Activated CD8-positive, alpha-beta memory T cell treated with anti-CD3 and anti-CD28 coated beads for 36 hours (primary cell): ENCODE results near the gene OAS3. TPM values are rescaled to one million over a fixed set of nuclear protein-coding genes. Genes with fewer than 3 reads are reported as not detected.

Source experiments
- CTCF ChIA-PET: fragments of 350-600 bp; sonication (Branson Sonifier 250); formaldehyde crosslinking; loops from one replicate; lab custom pipeline; 2021; ENCODE audit warnings: antibody characterized with exemption; lab: Charles Lee
- POLR2A ChIA-PET: fragments of 350-600 bp; sonication (Branson Sonifier 250); formaldehyde crosslinking; loops from one replicate; lab custom pipeline; 2021; ENCODE audit warnings: antibody characterized with exemption; lab: Charles Lee
- total RNA-seq, 2 experiments: library from RNA; stranded (reverse); gene quantifications; one replicate each; pipeline ENCODE4 v1.2.3, GENCODE V29; 2021

OAS3 gene
- total RNA-seq, 2 experiments from 2014 or later, result 9.3 to 10.0 TPM

DNA sequence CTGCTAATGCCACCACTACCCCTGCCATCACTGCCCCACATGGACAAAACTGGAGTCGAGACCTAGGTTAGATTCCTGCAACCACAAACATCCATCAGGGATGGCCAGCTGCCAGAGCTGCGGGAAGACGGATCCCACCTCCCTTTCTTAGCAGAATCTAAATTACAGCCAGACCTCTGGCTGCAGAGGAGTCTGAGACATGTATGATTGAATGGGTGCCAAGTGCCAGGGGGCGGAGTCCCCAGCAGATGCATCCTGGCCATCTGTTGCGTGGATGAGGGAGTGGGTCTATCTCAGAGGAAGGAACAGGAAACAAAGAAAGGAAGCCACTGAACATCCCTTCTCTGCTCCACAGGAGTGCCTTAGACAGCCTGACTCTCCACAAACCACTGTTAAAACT is 33.0 kb downstream of the OAS3 start:
- ChIA-PET POLR2A (no interaction called here), CTCF (no interaction called here)

DNA sequence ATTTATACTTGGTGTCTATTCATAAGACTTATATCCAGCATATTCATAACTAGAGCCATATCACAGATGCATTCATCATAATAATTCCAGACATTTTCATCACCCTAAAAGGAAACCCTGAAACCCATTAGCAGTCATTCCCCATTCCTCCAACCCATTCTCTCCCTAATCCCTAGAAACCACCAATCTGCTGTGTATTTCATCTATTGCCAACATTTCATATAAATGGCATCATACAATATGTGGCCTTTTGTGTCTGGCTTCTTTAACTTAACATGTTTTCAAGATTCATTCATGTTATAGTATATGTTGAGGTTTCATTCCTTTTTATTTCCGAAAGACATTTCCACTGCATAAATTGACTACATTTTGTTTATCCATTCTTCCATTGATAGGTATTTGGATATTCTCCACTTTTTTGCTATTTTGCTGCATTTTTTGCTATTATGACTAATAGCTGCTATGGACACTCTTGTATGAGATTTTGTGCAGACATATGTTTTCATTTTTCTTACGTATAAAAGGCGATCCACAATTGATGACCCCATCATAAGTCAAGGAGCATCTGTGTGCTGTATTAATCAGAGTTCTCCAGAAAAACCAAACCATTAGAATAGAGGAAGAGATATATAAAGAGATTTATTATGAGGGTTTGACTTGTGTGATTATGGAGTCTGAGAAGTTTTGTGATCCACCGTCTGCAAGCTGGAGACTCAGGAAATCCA is 34.9 kb downstream of the OAS3 start:
- ChIA-PET CTCF (interaction anchor here (0.5 to 0.6 kb wide), 2 partner anchors 34 to 224 kb away, joined by 3 to 4 read pairs; no protein-coding TSS in a partner anchor), POLR2A (no interaction called here)

DNA sequence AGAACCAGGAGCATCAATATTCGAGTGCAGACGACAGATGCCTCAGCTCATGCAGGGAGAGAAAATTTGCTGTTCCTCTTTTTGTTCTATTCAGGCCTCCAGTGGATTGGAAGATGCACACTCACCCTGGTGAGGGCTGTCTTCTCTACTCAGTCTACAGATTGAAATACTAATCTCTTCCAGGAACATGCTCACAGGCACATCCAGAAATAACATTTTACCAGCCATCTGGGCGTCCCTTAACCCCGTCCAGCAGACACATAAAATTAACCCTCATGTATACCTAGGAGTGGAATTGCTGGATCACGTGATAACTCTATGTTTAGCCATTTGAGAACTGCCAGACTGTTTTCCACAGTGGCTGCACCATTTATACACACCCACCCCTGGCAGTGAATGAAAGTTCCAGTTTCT is 35.6 kb downstream of the OAS3 start:
- POLR2A ChIA-PET, result no interaction called here
- CTCF ChIA-PET, result no interaction called here

GRCh38 chr12:112974904-112975303 is 36.6 kb downstream of the OAS3 start:
- POLR2A ChIA-PET, result no interaction called here
- CTCF ChIA-PET, result interaction anchor here (0.7 kb wide), 1 partner anchor 134 kb away, joined by 5 read pairs; no protein-coding TSS in a partner anchor

GRCh38 chr12:112977139-112977538 is 38.9 kb downstream of the OAS3 start:
- CTCF ChIA-PET, result interaction anchor here (3.0 kb wide), 1 partner anchor 16 kb away, joined by 27 read pairs; no protein-coding TSS in a partner anchor
- POLR2A ChIA-PET, result no interaction called here

DNA sequence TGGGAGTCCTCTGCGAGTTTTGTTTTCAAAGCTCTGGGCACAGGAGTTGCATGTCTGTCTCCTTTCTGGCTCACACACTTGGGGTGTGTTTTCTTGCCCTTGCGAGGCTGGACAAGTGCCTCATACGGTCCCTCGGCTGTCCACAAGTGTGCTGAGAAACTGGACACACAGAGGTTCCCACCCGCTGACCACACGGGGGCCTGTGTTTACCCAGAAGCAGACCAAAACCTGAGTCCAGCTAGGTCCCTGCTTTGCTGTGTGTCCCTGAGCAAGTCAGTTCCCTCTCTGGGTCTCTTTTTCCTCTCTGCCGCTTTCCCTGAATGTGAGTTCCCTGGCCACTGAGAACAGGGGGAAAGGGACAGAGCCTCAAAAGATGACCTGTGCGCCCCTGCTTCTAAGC is 39.4 kb downstream of the OAS3 start:
- ChIA-PET CTCF (interaction anchor here (1.3 to 3.1 kb wide), 5 partner anchors 11 to 197 kb away, joined by 4 to 27 read pairs (median 7); partner anchors contain the start of gene OAS1), POLR2A (interaction anchor here (0.6 to 2.2 kb wide), 7 partner anchors 11 to 230 kb away, joined by 3 to 16 read pairs (median 7); partner anchors contain the start of genes DDX54, OAS3 and RITA1)

DNA sequence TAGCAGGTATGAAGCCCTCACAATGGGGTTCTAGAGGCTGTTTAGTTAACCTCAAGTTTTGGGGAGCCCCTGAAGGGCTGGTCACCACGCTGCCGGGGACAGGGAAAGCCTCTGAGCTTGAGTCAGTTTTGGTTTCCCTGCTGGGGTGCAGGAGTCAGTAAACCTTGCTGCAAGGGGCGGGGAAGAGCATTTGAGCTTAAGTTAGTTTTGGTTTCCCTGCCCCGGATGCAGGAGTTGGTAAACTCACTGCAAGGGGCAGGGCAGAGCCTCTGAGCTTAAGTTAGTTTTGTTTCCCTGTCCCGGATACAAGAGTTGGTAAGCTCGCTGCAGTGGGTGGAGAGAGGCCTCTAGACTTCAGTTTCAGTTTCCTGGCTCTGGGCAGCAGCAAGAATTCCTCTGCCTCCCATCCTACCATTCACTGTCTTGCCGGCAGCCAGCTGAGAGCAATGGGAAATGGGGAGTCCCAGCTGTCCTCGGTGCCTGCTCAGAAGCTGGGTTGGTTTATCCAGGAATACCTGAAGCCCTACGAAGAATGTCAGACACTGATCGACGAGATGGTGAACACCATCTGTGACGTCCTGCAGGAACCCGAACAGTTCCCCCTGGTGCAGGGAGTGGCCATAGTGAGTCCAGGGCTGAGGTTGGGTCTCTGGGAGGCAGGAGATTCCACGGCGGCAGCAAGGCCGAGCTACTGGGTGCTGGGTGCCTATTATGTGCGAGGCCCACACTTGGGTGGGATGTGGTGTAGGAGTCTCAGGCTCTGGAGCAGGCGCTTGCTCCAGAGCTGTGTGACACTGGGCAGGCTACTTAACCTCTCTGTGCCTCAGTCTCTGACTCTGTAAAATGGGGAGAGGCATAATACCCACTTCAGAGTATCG is 40.1 kb downstream of the OAS3 start, which contains the start of gene OAS2:
Gene OAS2 (plus strand): TSS at position 357 of the 878 bp plus-strand sequence. CDS start 90 bp downstream, at position 447.
- ChIA-PET POLR2A (interaction anchor here (0.6 to 2.2 kb wide), 8 partner anchors 10 to 230 kb away, joined by 3 to 16 read pairs (median 6); partner anchors contain the start of genes DDX54, OAS1, OAS3 and RITA1), CTCF (interaction anchor here (0.5 to 3.1 kb wide), 8 partner anchors 10 to 379 kb away, joined by 3 to 27 read pairs (median 4); partner anchors contain the start of gene OAS1)

- POLR2A ChIA-PET, result interaction anchor here (1.2 to 2.2 kb wide), 4 partner anchors 9 to 207 kb away, joined by 4 to 16 read pairs (median 6); partner anchors contain the start of genes DDX54, OAS1, OAS3 and RITA1
- CTCF ChIA-PET, result interaction anchor here (0.5 to 3.1 kb wide), 7 partner anchors 9 to 379 kb away, joined by 3 to 27 read pairs (median 4); partner anchors contain the start of gene OAS1
Observed at GRCh38 chr12:112979041-112979680, 40.9 kb downstream of the OAS3 start.

DNA sequence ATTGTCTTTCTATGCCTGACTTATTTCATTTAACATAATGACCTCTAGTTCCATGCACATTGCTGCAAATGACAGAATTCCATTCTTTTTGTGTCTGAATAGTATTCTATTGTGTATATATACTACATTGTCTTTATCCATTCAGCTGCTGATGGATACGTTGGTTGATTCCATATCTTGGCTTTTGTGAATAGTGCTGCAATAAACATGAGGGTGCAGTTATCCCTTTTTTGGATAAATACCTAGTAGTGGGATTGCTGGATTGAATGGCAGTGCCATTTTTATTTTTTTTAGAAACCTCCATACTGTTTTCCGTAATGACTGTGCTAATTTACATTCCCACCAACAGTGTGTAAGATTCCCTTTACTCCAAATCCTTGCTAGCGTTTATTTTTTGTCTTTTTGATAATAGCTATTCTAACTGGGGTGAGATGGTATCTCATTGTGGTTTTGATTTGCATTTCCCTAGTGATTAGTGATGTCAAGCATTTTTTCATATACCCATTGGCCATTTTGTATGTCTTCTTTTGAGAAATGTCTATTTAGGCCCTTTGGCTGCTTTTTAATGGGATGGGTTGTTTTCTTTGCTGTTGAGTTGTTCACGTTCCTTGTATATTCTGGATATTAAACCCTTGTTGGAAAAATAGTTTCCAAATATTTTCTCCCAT is 42.4 kb downstream of the OAS3 start:
- ChIA-PET POLR2A (no interaction called here), CTCF (interaction anchor here (3.1 kb wide), 1 partner anchor 8 kb away, joined by 18 read pairs; no protein-coding TSS in a partner anchor)

DNA sequence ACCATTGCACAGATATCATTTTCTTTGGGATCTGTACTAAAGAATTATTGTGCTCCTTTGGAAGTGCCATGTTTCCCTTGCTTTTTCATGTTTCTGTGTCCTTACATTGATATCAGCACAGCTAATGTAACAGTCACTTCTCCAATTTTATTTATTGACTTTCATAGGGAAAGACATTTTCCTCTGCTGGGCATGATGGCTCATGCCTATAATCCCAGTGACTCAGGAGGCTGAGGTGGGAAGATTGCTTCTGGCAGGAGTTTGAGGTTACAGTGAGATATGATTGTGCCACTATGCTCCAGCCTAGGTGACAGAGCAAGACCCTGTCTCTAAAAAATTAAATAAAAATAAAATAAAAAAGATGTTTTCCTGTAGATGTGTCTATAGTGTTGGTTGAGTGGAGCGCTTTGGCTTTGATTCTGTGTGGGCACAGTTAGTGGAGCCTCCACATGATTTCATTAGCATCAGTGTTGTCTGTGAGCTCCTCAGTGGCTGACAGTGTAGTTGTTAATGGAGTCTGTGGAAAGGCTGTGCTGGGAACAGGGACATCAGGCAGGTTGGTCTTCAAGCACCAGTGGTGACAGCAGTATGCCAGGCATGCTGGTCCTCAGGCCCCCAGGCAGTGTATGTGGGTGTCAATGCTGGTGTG is 47.5 kb downstream of the OAS3 start:
- POLR2A ChIA-PET, result no interaction called here
- CTCF ChIA-PET, result no interaction called here

DNA sequence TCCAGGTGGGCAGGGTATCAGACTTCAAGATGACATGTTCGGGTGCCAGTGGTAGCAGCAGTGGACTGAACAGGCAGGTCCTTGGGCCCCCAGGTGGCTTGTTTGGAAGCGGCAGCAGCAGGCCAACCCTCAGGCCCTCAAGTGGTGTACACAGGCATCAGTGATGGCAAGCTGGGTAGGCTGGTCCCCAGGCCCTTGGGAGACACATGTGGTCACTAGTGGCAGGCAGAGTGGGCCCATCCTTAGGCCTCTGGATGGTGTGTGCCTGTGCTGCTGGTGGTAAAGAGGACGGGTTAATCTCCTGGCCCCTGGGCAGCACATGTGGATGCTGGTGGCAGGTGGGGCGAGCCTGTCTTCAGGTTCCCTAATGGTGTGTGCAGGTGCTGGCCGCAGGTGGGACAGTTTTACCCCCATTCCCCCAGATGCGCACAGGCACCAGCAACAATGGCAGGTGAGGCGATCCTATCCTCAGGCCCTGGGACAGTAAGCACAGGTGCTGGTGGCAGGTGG is 48.1 kb downstream of the OAS3 start:
- CTCF ChIA-PET, result interaction anchor here (0.6 kb wide), 1 partner anchor 187 kb away, joined by 3 read pairs; no protein-coding TSS in a partner anchor
- POLR2A ChIA-PET, result no interaction called here

DNA sequence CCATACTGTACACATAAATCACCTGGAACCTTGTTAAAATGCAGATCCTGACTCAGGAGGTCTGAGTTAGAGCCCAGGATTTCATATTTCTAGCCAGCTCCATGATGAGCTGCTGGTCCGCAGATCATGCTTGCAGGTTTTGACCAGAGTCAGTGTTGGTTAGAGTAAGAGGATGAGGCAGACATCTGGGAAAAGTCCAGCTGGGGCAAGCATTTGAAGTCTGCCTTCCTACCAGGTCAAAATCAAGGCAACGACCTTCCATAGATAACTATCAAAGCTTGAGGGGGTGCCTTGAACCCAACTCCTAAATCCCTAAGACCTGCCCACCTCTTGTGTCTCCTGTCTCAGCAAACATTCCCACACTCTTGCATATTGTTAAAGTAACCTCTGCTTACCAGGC is 49.3 kb downstream of the OAS3 start:
- POLR2A ChIA-PET, result interaction anchor here (2.6 kb wide), 1 partner anchor 9 kb away, joined by 16 read pairs; the partner anchor contains the start of gene OAS2
- CTCF ChIA-PET, result interaction anchor here (2.8 kb wide), 1 partner anchor 9 kb away, joined by 18 read pairs; the partner anchor contains the start of gene OAS2

- ChIA-PET POLR2A (interaction anchor here (2.6 kb wide), 1 partner anchor 10 kb away, joined by 16 read pairs; the partner anchor contains the start of gene OAS2), CTCF (interaction anchor here (2.8 kb wide), 1 partner anchor 9 kb away, joined by 18 read pairs; the partner anchor contains the start of gene OAS2)
Observed at GRCh38 chr12:112988224-112988623, 50.0 kb downstream of the OAS3 start.

- POLR2A ChIA-PET, result interaction anchor here (2.6 kb wide), 1 partner anchor 10 kb away, joined by 16 read pairs; the partner anchor contains the start of gene OAS2
- CTCF ChIA-PET, result interaction anchor here (2.8 kb wide), 1 partner anchor 10 kb away, joined by 18 read pairs; the partner anchor contains the start of gene OAS2
Observed at GRCh38 chr12:112988823-112989385, 50.6 kb downstream of the OAS3 start.

DNA sequence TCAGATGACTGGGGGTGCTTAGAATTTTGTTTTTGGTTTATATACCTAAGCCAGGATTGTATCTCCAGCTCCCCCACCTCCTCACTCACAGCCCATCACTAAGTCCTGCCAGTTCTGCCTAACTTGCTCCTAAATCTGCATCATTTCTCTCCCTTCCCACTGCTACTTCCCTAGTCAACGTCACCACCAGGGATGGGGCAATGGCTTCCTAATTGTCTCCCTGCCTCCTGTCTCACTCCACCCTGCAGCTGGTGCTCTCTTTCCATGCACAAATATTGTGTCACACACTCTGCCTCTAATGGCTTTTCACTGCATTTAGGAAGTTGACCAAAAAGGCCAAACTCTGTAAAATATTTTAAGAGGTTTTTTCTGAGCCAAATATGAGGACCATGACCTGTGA is 51.5 kb downstream of the OAS3 start:
- POLR2A ChIA-PET, result interaction anchor here (2.6 kb wide), 1 partner anchor 11 kb away, joined by 16 read pairs; the partner anchor contains the start of gene OAS2
- CTCF ChIA-PET, result interaction anchor here (0.6 to 2.8 kb wide), 2 partner anchors 11 to 12 kb away, joined by 4 to 18 read pairs; partner anchors contain the start of gene OAS2
